ENCODE measurements around the gene CC2D1A. TPM values are rescaled to one million over a fixed set of nuclear protein-coding genes. Genes with fewer than 3 reads are reported as not detected.

Gene CC2D1A
- total and polyA plus RNA-seq, 2 donors from 2014 or later: 28.8 to 36.9 TPM

DNA sequence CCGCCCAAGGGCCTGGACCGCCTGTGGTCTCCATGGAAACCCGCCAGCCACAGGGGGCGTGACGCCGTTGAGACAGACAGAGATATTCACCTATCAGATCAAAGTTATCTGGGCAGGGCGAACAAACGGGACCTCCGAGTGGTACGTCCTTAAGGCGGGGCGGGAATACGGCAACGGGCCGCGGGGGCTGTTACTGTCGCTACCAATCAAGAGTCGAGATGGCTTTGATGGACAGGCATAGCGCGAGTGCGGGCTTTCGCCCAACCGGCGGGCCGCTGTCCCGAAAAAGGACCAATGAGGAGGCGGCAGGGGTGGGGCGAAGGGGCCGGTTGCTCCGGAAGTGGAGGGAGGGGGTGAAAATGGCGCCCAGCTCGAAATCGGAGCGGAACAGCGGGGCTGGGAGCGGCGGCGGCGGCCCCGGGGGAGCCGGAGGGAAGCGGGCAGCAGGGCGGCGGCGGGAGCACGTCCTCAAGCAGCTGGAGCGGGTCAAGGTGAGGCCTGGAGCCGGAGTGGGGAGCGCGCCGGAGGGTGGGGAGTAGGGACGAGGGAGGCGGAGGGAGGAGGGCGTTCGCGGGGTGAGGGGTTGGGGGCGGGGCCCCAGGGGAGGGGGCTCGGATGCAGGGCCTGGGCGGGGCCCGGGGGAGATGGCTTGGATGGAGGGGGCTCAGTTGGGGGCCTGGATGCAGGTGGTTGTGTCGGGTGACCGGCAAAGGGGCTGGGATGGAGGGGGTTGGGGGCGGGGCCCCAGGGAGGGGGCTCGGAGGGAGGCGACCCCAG lies 46.3 kb downstream of the CC2D1A start, which contains the start of gene DCAF15:
DCAF15 (plus strand) TSS at position 356 of the 777 bp plus-strand sequence; CDS start at position 360, 4 bp downstream.
- H3K9ac ChIP-seq (ENCODE audit: low read length in 3 of 3): peak within 1 kb of the TSS in 2 of 3 donors; percentile 23 to 78
- TF ChIP-seq, protein P1, sequence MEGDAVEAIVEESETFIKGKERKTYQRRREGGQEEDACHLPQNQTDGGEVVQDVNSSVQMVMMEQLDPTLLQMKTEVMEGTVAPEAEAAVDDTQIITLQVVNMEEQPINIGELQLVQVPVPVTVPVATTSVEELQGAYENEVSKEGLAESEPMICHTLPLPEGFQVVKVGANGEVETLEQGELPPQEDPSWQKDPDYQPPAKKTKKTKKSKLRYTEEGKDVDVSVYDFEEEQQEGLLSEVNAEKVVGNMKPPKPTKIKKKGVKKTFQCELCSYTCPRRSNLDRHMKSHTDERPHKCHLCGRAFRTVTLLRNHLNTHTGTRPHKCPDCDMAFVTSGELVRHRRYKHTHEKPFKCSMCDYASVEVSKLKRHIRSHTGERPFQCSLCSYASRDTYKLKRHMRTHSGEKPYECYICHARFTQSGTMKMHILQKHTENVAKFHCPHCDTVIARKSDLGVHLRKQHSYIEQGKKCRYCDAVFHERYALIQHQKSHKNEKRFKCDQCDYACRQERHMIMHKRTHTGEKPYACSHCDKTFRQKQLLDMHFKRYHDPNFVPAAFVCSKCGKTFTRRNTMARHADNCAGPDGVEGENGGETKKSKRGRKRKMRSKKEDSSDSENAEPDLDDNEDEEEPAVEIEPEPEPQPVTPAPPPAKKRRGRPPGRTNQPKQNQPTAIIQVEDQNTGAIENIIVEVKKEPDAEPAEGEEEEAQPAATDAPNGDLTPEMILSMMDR (IDR thresholded peaks at IDR 0.05; ENCODE audit: borderline replicate concordance, extremely low read depth, insufficient read depth): peak; percentile 2
- peaks cover 0 to 24% (median 3%) of the 10 kb centered on the region in 3 donors for H3K36me3 ChIP-seq (ENCODE audit: control insufficient read depth in 2 of 3, insufficient read depth in 3 of 3, low read length in 3 of 3)
- intact Hi-C loops (cut with DNase I): no loop called here
- H3K27me3 ChIP-seq (ENCODE audit: control insufficient read depth, insufficient read depth, low read length): no peaks in the 10 kb centered on the region
- FAIRE-seq (peak; percentile 97), DNase-seq (peak; percentile 100)
- H3K4me3 ChIP-seq (ENCODE audit: low read length in 3 of 3): peak within 1 kb of the TSS; percentile 70 to 77 (median 75)
- no peaks in the 10 kb centered on the region for H3K9me3 ChIP-seq (ENCODE audit: control insufficient read depth in 2 of 3, insufficient read depth in 1 of 3, low read length in 3 of 3)
- peaks cover 0 to 11% (median 10%) of the 10 kb centered on the region in 3 donors for H3K4me1 ChIP-seq (ENCODE audit: control insufficient read depth in 2 of 3, insufficient read depth in 2 of 3, low read depth in 1 of 3, low read length in 3 of 3)
- peak within 1 kb of the TSS in 1 of 2 donors; percentile 71 for H3K27ac ChIP-seq (ENCODE audit: low read depth in 2 of 2, low read length in 2 of 2)

GRCh38 chr19:13952931-13953531 lies 47.0 kb downstream of the CC2D1A start:
- Histone ChIP-seq H3K4me3 (ENCODE audit: low read length in 3 of 3) (peak overlapping the region; percentile 70 to 77 (median 75)), H3K27ac (ENCODE audit: low read depth in 2 of 2, low read length in 2 of 2) (no peak overlapping the region), H3K4me1 (ENCODE audit: control insufficient read depth in 2 of 3, insufficient read depth in 2 of 3, low read depth in 1 of 3, low read length in 3 of 3) (peaks cover 0 to 11% (median 10%) of the 10 kb centered on the region in 3 donors), H3K27me3 (ENCODE audit: control insufficient read depth, insufficient read depth, low read length) (no peaks in the 10 kb centered on the region), H3K9ac (ENCODE audit: low read length in 3 of 3) (peak overlapping the region in 2 of 3 donors; percentile 23 to 78), H3K9me3 (ENCODE audit: control insufficient read depth in 2 of 3, insufficient read depth in 1 of 3, low read length in 3 of 3) (no peaks in the 10 kb centered on the region), H3K36me3 (ENCODE audit: control insufficient read depth in 2 of 3, insufficient read depth in 3 of 3, low read length in 3 of 3) (peaks cover 0 to 24% (median 4%) of the 10 kb centered on the region in 3 donors)
- intact Hi-C loops (cut with DNase I): no loop called here
- TF ChIP-seq, protein P1 (IDR thresholded peaks at IDR 0.05; ENCODE audit: borderline replicate concordance, extremely low read depth, insufficient read depth): no peak
- no peak for FAIRE-seq
- DNase-seq: peak in 3 of 5 donors; percentile 36 to 78 (median 57)

DNA sequence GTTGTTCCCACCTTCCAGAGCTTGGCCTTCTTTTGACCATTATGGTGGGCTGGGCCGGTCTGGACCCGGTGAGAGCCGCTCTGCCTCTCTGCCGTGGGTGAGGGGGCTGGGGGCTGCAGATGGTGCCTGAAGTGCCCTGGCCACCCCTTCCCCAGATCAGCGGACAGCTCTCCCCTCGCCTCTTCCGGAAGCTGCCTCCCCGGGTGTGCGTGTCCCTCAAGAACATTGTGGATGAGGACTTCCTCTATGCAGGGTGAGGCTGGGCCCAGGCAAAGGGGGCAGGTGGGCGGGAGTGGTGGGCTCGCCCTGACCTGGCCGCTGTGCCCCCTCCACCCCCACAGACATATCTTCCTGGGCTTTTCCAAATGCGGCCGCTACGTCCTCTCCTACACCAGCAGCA lies 48.2 kb downstream of the CC2D1A start:
- DNase-seq: no peak
- TF ChIP-seq, protein P1 (IDR thresholded peaks at IDR 0.05; ENCODE audit: borderline replicate concordance, extremely low read depth, insufficient read depth): no peak
- H3K27ac ChIP-seq (ENCODE audit: low read depth in 2 of 2, low read length in 2 of 2): no peak overlapping the region
- peaks cover 0 to 24% (median 6%) of the 10 kb centered on the region in 3 donors for H3K36me3 ChIP-seq (ENCODE audit: control insufficient read depth in 2 of 3, insufficient read depth in 3 of 3, low read length in 3 of 3)
- intact Hi-C loops (cut with DNase I): no loop called here
- no peak overlapping the region for H3K4me3 ChIP-seq (ENCODE audit: low read length in 3 of 3)
- no peak overlapping the region for H3K9ac ChIP-seq (ENCODE audit: low read length in 3 of 3)
- H3K9me3 ChIP-seq (ENCODE audit: control insufficient read depth in 2 of 3, insufficient read depth in 1 of 3, low read length in 3 of 3): no peaks in the 10 kb centered on the region
- H3K4me1 ChIP-seq (ENCODE audit: control insufficient read depth in 2 of 3, insufficient read depth in 2 of 3, low read depth in 1 of 3, low read length in 3 of 3): peaks cover 0 to 11% (median 10%) of the 10 kb centered on the region in 3 donors
- no peaks in the 10 kb centered on the region for H3K27me3 ChIP-seq (ENCODE audit: control insufficient read depth, insufficient read depth, low read length)
- FAIRE-seq: no peak

Measured in kidney (tissue), 14 donors.